HepG2 (cell line): Measurements from ENCODE around the gene RORC. TPM values are rescaled to one million over a fixed set of nuclear protein-coding genes. Genes with fewer than 3 reads are reported as not detected.

Experiments
- ETV6 ChIP-seq: sonication (generic); formaldehyde crosslinking; conservative IDR thresholded peaks from 2 replicates; pipeline ENCODE4 v1.4.0; 2020; ENCODE audit warnings: missing genetic modification reagents
- RBAK ChIP-seq: sonication (generic); formaldehyde crosslinking; IDR thresholded peaks from 2 replicates; pipeline ENCODE4 v1.5.1; 2020; ENCODE audit warnings: mild to moderate bottlenecking, missing genetic modification reagents
- TFE3 ChIP-seq: IDR thresholded peaks from 2 replicates; pipeline ENCODE4 v1.6.1; 2016
- TIGD3 ChIP-seq: sonication (generic); formaldehyde crosslinking; IDR thresholded peaks from 2 replicates; pipeline ENCODE4 v1.5.1; 2020; ENCODE audit warnings: mild to moderate bottlenecking, missing genetic modification reagents, borderline replicate concordance
- WIZ ChIP-seq: sonication (generic); formaldehyde crosslinking; IDR thresholded peaks from 2 replicates; pipeline ENCODE4 v1.5.1; 2020; ENCODE audit warnings: mild to moderate bottlenecking, missing genetic modification reagents
- ZNF407 ChIP-seq: sonication (generic); formaldehyde crosslinking; IDR thresholded peaks from one replicate; pipeline ENCODE4 v1.5.1; 2020; ENCODE audit warnings: mild to moderate bottlenecking, missing genetic modification reagents; ENCODE audit errors: not compliant biosample characterization
- ZNF556 ChIP-seq: sonication (generic); formaldehyde crosslinking; IDR thresholded peaks from 2 replicates; pipeline ENCODE4 v1.4.0; 2020; ENCODE audit warnings: mild to moderate bottlenecking, missing genetic modification reagents, borderline replicate concordance
- polyA plus RNA-seq, 8 experiments: library from polyadenylated mRNA; depleted of rRNA in 3 of 8; stranded (reverse) in 7 of 8; unstranded in 1 of 8; fragments of >200 nt; fragmentation: Illumina TruSeq in 4 of 8; extraction: Trizol in 4 of 8; gene quantifications; 2 replicates each; pipeline versions ENCODE4 v1.2.1 to v1.2.3, GENCODE V29; 2011 to 2016; ENCODE audit warnings: low read depth in 4 of 8, missing spikeins in 1 of 8, mixed read lengths in 1 of 8; ENCODE audit not compliant: insufficient read depth in 1 of 8
- small RNA-seq, 3 experiments: library from RNA; depleted of rRNA; stranded (forward); fragments of <200 nt; gene quantifications; one replicate each; pipeline ENCODE3, GENCODE V24; 2012; ENCODE audit warnings: low read depth in 2 of 3, low replicate concordance in 1 of 3; ENCODE audit not compliant: insufficient read length in 3 of 3, insufficient read depth in 2 of 3
- total RNA-seq, 5 experiments: library from RNA; depleted of rRNA; stranded (reverse); fragments of >200 nt; fragmentation: Illumina TruSeq; extraction: Trizol; gene quantifications; 2 replicates each; pipeline ENCODE4 v1.2.3, GENCODE V29; 2016; ENCODE audit warnings: low read depth in 1 of 5

Gene RORC
- total and polyA plus RNA-seq, 2 of the 13 experiments (the other 11 are each of a cell fraction or from before 2014, with no cell fraction given), result 2.5 to 6.5 TPM

- TF ChIP-seq TIGD3 (CRISPR knock-in tag), result no peak
- TF ChIP-seq ZNF556 (CRISPR knock-in tag), result no peak
- no peak for TF ChIP-seq RBAK (CRISPR knock-in tag)
- TF ChIP-seq ETV6, result no peak
- no peak for TF ChIP-seq ZNF407 (CRISPR knock-in tag)
- no peak for TF ChIP-seq WIZ (CRISPR knock-in tag)
- TF ChIP-seq TFE3 (CRISPR knock-in tag), result no peak
Observed at GRCh38 chr1:151756291-151756690, 75.3 kb downstream of the RORC start (continued).

Small RNAs within 50 kb of the gene (small RNA-seq; reads per million reads assigned to genes)
- gene RF00019, result 0 reads per million in 3 experiments

Other genes with a start within 250 kb of the RORC start
- gene SNX27, start 219.8 kb downstream of the RORC start, total RNA-seq (2016; rRNA removed; fragmentation: Illumina TruSeq; extraction: Trizol), result 17.8 and 22.8 TPM in 2 replicates
- 14.4 and 14.5 TPM in 2 replicates for gene SNX27, start 219.8 kb downstream of the RORC start, polyA plus RNA-seq (2011; rRNA removed)
- gene CELF3, start 115.0 kb downstream of the RORC start, total RNA-seq (2016; rRNA removed; fragmentation: Illumina TruSeq; extraction: Trizol), result not detected in 2 replicates
- gene CELF3, start 115.0 kb downstream of the RORC start, polyA plus RNA-seq (2011; rRNA removed), result not detected in 2 replicates
- gene RIIAD1, start 110.3 kb downstream of the RORC start, total RNA-seq (2016; rRNA removed; fragmentation: Illumina TruSeq; extraction: Trizol), result not detected in 2 replicates
- gene RIIAD1, start 110.3 kb downstream of the RORC start, polyA plus RNA-seq (2011; rRNA removed), result not detected in 2 replicates
- 107 and 119 TPM in 2 replicates for gene MRPL9, start 68.3 kb downstream of the RORC start, total RNA-seq (2016; rRNA removed; fragmentation: Illumina TruSeq; extraction: Trizol)
- gene MRPL9, start 68.3 kb downstream of the RORC start, polyA plus RNA-seq (2011; rRNA removed), result 64.3 and 72.1 TPM in 2 replicates
- 5.4 and 5.6 TPM in 2 replicates for gene TDRKH, start 41.3 kb downstream of the RORC start, total RNA-seq (2016; rRNA removed; fragmentation: Illumina TruSeq; extraction: Trizol)
- gene TDRKH, start 41.3 kb downstream of the RORC start, polyA plus RNA-seq (2011; rRNA removed), result 3.9 and 4.3 TPM in 2 replicates
- 0.02 TPM in 1 of 2 replicates, not detected in the other for gene LINGO4, start 26.4 kb downstream of the RORC start, total RNA-seq (2016; rRNA removed; fragmentation: Illumina TruSeq; extraction: Trizol)
- gene LINGO4, start 26.4 kb downstream of the RORC start, polyA plus RNA-seq (2011; rRNA removed), result 0.05 TPM in 2 replicates
- not detected in 2 replicates for gene C2CD4D, start 8.0 kb upstream of the RORC start, total RNA-seq (2016; rRNA removed; fragmentation: Illumina TruSeq; extraction: Trizol)
- not detected in 2 replicates for gene C2CD4D, start 8.0 kb upstream of the RORC start, polyA plus RNA-seq (2011; rRNA removed)
- not detected in 2 replicates for gene THEM5, start 21.9 kb upstream of the RORC start, total RNA-seq (2016; rRNA removed; fragmentation: Illumina TruSeq; extraction: Trizol)
- gene THEM5, start 21.9 kb upstream of the RORC start, polyA plus RNA-seq (2011; rRNA removed), result not detected in 2 replicates
- gene THEM4, start 77.7 kb upstream of the RORC start, total RNA-seq (2016; rRNA removed; fragmentation: Illumina TruSeq; extraction: Trizol), result 10.9 and 12.8 TPM in 2 replicates
- gene THEM4, start 77.7 kb upstream of the RORC start, polyA plus RNA-seq (2011; rRNA removed), result 11.2 and 13.9 TPM in 2 replicates
- 16.8 and 25.6 TPM in 2 replicates for gene S100A10, start 162.1 kb upstream of the RORC start, total RNA-seq (2016; rRNA removed; fragmentation: Illumina TruSeq; extraction: Trizol)
- 21.2 and 28.7 TPM in 2 replicates for gene S100A10, start 162.1 kb upstream of the RORC start, polyA plus RNA-seq (2011; rRNA removed)
- gene S100A11, start 205.2 kb upstream of the RORC start, total RNA-seq (2016; rRNA removed; fragmentation: Illumina TruSeq; extraction: Trizol), result 5.9 and 6.6 TPM in 2 replicates
- 32.5 and 34.4 TPM in 2 replicates for gene S100A11, start 205.2 kb upstream of the RORC start, polyA plus RNA-seq (2011; rRNA removed)